PC-3 (cell line): ENCODE data around the gene CLMN. TPM values are rescaled to one million over a fixed set of nuclear protein-coding genes. Genes with fewer than 3 reads are reported as not detected.
A peak's percentile ranks its signal among the peaks of the same experiment; 100 is the strongest.

Experiments used
- ATAC-seq: fragments of 200-7000 bp; cut with Tn5 transposase; 2 replicates; pipeline ENCODE4 v1.9.1; 2020; ENCODE audit warnings: mild to moderate bottlenecking, moderate library complexity
- BruUV-seq: library from RNA; stranded (reverse); fragments of 400-500 nt; replicated peaks from 2 replicates; lab custom pipeline; 2021; lab: Mats Ljungman, UMichigan
- CTCF ChIA-PET: fragments of 300-600 bp; sonication (Branson Sonifier 250); formaldehyde crosslinking; loops from one replicate; lab custom pipeline; 2022; ENCODE audit warnings: antibody characterized with exemption; lab: Charles Lee
- POLR2A ChIA-PET: fragments of 300-600 bp; sonication (Branson Sonifier 250); formaldehyde crosslinking; loops from one replicate; lab custom pipeline; 2022; ENCODE audit warnings: antibody characterized with exemption; ENCODE audit not compliant: unreplicated experiment; lab: Charles Lee
- DNase-seq: peaks from one replicate; pipeline ENCODE4 v3.0.0-alpha.2; 2015
- H2AFZ ChIP-seq: fragments of 300-600 bp; sonication (generic); 2 replicates; pipeline ENCODE4 v1.6.0; 2016; ENCODE audit warnings: antibody characterized with exemption, low read length
- H3F3A ChIP-seq: fragments of 300-600 bp; sonication (generic); one replicate; pipeline ENCODE4 v1.6.0; 2017; ENCODE audit warnings: antibody characterized with exemption, low read length, control low read depth, mild to moderate bottlenecking; ENCODE audit not compliant: unreplicated experiment
- H3K27ac ChIP-seq: fragments of 300-600 bp; sonication (generic); 2 replicates; pipeline ENCODE4 v1.5.1; 2016; ENCODE audit warnings: mild to moderate bottlenecking, low read length
- H3K27me3 ChIP-seq: fragments of 300-600 bp; sonication (generic); 2 replicates; pipeline ENCODE4 v1.6.1; 2016; ENCODE audit warnings: low read length, mixed read lengths
- H3K36me3 ChIP-seq: fragments of 300-600 bp; sonication (generic); 2 replicates; pipeline ENCODE4 v1.6.1; 2016; ENCODE audit warnings: low read depth, mixed run types, low read length, mixed read lengths
- H3K4me1 ChIP-seq: fragments of 300-600 bp; sonication (generic); 2 replicates; pipeline ENCODE4 v1.5.1; 2016; ENCODE audit warnings: low read length; ENCODE audit not compliant: insufficient read depth
- H3K4me2 ChIP-seq: fragments of 300-600 bp; sonication (generic); 2 replicates; pipeline ENCODE4 v1.6.0; 2016; ENCODE audit warnings: low read length
- H3K4me3 ChIP-seq: fragments of 300-600 bp; sonication (generic); 2 replicates; pipeline ENCODE4 v1.5.1; 2016; ENCODE audit warnings: mild to moderate bottlenecking, low read length, mixed read lengths
- H3K79me2 ChIP-seq: fragments of 300-600 bp; sonication (generic); 2 replicates; pipeline ENCODE4 v1.6.1; 2017; ENCODE audit warnings: low read length, mixed read lengths
- H3K9ac ChIP-seq: fragments of 300-600 bp; sonication (generic); 2 replicates; pipeline ENCODE4 v1.6.0; 2016; ENCODE audit warnings: mild to moderate bottlenecking, low read length
- H3K9me2 ChIP-seq: fragments of 300-600 bp; sonication (generic); replicated peaks from 2 replicates; pipeline ENCODE4 v1.6.1; 2016; ENCODE audit warnings: mixed run types, low read length, mixed read lengths
- H3K9me3 ChIP-seq: fragments of 300-600 bp; sonication (generic); 2 replicates; pipeline ENCODE4 v1.6.1; 2016; ENCODE audit warnings: low read length, mixed read lengths
- H4K20me1 ChIP-seq: fragments of 300-600 bp; sonication (generic); 2 replicates; pipeline ENCODE4 v1.6.1; 2016; ENCODE audit warnings: low read length, mixed read lengths
- EZH2 ChIP-seq: fragments of 300-600 bp; sonication (generic); IDR thresholded peaks from one replicate; pipeline ENCODE4 v1.6.1; 2017; ENCODE audit warnings: antibody characterized with exemption, mild to moderate bottlenecking, low read length; ENCODE audit not compliant: unreplicated experiment
- EZH2phosphoT487 ChIP-seq: fragments of 300-600 bp; sonication (generic); IDR thresholded peaks from 2 replicates; pipeline ENCODE4 v1.6.1; 2018; ENCODE audit warnings: mild to moderate bottlenecking, antibody characterized with exemption, low read length, borderline replicate concordance
- intact Hi-C: fragments of 100-400 bp; cut with micrococcal nuclease; formaldehyde crosslinking; loops from 2 replicates; pipeline ENCODE4 v1.9.0; 2023
- total RNA-seq: library from RNA; depleted of rRNA; stranded (reverse); fragments of >200 nt; gene quantifications from 2 replicates; pipeline ENCODE4 v1.2.3, GENCODE V29; 2014
- TF ChIP-seq, protein P1 (sequence below): fragments of 300-600 bp; sonication (generic); conservative IDR thresholded peaks from 2 replicates; pipeline ENCODE4 v1.5.1; 2017; ENCODE audit warnings: antibody characterized with exemption, low read depth, mild to moderate bottlenecking, low read length

CLMN gene
- total RNA-seq, 1 experiment from 2014 or later: 3.5 TPM

DNA sequence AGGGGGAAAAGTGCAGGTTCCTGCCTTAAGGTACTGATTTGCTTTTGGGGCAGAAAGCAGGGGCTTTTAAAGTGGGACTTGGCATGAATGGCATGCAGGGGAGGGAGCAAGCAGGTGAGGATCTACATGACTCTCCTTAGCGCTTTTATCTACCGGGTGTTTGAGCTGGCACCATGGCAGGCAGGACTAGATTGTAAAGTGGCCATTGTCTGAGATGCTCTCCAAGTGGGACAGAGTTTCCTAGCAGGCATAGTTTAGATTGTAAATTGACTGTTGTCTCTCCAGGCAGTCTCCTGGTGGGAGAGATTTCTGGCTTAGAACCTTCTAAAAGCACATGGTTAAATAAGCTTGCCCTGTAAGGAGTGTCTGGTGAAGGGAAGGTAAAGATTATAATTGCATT lies 157.1 kb downstream of the CLMN start:
- BruUV-seq: no TSS peak
- Histone ChIP-seq H3F3A (no peaks in the 10 kb centered on the region), H3K4me1 (peaks cover 7% of the 10 kb centered on the region; the same call in 1 of the 2 replicates), H3K79me2 (no peaks in the 10 kb centered on the region), H3K9me3 (no peaks in the 10 kb centered on the region), H2AFZ (no peak overlapping the region), H4K20me1 (no peaks in the 10 kb centered on the region), H3K27me3 (no peaks in the 10 kb centered on the region), H3K4me2 (no peak overlapping the region), H3K9me2 (no peaks in the 10 kb centered on the region), H3K4me3 (no peak overlapping the region), H3K36me3 (no peaks in the 10 kb centered on the region), H3K9ac (no peak overlapping the region), H3K27ac (no peak overlapping the region)
- POLR2A ChIA-PET: no interaction called here
- CTCF ChIA-PET: no interaction called here
- TF ChIP-seq EZH2: no peak
- TF ChIP-seq EZH2phosphoT487: no peak
- TF ChIP-seq, protein P1, sequence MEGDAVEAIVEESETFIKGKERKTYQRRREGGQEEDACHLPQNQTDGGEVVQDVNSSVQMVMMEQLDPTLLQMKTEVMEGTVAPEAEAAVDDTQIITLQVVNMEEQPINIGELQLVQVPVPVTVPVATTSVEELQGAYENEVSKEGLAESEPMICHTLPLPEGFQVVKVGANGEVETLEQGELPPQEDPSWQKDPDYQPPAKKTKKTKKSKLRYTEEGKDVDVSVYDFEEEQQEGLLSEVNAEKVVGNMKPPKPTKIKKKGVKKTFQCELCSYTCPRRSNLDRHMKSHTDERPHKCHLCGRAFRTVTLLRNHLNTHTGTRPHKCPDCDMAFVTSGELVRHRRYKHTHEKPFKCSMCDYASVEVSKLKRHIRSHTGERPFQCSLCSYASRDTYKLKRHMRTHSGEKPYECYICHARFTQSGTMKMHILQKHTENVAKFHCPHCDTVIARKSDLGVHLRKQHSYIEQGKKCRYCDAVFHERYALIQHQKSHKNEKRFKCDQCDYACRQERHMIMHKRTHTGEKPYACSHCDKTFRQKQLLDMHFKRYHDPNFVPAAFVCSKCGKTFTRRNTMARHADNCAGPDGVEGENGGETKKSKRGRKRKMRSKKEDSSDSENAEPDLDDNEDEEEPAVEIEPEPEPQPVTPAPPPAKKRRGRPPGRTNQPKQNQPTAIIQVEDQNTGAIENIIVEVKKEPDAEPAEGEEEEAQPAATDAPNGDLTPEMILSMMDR: no peak
- intact Hi-C loops: no loop called here
- ATAC-seq (no peak), DNase-seq (no peak)

DNA sequence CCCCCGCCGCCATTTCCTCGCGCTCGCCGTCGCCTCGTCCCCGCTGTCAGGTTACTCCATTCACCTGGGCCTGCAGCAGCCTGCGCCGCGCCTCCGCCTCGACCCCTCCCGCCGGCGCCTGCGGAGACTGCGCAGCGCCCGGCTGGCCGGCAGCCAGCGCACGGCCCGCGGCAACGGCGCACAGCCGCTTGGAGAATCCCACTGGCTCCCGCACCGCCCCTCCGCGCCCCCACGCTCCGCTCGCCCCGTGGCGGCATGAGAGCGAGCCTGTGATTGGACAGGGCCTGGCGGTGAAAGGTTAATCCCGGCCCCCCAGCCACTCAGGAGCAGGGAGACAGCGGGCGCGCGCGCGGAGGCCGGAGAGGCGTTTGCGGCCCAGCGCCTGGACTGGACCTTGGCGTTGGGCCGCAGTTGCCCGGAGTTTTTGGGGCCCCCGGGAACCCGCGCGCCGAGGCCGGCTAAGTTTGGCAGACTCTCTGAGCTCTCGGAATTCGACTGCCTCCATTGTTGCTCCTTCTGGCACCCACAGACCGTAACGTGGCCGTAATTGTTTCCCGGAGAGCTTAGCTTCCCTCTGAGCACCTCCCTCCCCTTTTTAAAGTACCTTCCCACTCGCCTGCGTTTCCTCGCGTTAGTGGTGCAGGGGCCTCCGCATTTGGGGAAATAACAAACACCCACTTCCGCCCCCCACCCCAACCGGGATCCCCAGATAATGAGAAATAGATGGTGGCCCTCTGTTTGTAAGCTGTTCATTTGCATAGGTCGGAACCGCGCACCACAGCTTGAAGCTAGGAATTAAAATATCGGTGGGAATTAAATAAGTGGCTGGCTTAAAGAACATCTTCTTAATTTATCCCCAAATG lies 162.2 kb downstream of the CLMN start, which contains the start of gene DICER1:
DICER1 (minus strand) TSS at position 203 of the 863 bp plus-strand sequence. CDS start 24,071 bp downstream, outside the sequence.
- H3K79me2 ChIP-seq: peaks cover 43% of the 10 kb centered on the region
- TF ChIP-seq EZH2phosphoT487: no peak
- TF ChIP-seq, protein P1: no peak
- POLR2A ChIA-PET: no interaction called here

DNA sequence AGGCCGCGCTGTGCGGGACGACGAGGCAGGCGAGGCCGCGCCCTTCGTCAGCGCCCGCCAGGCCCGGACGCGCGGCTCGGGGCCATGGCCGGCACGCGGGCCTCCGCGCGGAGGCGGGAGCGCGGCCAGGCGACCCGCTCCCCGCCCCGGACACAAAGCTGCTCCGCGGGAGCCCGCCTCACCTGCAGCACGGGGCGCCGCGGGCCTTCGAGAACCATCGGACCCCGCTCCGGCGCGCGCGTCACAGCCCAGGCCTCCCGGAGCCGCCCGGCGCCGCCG lies 162.7 kb downstream of the CLMN start:
- H3K9me3 ChIP-seq: no peaks in the 10 kb centered on the region
- H4K20me1 ChIP-seq: peaks cover 37% of the 10 kb centered on the region
- intact Hi-C loops: loop anchor here (2.0 to 5.0 kb wide), 3 partner anchors 44 to 375 kb away; no protein-coding TSS in a partner anchor
- ChIA-PET CTCF (no interaction called here), POLR2A (no interaction called here)
- H3K79me2 ChIP-seq: peaks cover 49% of the 10 kb centered on the region
- no peak for DNase-seq
- H2AFZ ChIP-seq: no peak overlapping the region; the same call in 1 of the 2 replicates
- H3K9me2 ChIP-seq: no peaks in the 10 kb centered on the region
- ATAC-seq: peak; percentile 31
- H3K36me3 ChIP-seq: no peaks in the 10 kb centered on the region
- no peak for TF ChIP-seq EZH2
- BruUV-seq: no TSS peak
- H3K27ac ChIP-seq: peak overlapping the region; percentile 27; the same call in 1 of the 2 replicates
- H3K9ac ChIP-seq: peak overlapping the region; percentile 90
- H3K27me3 ChIP-seq: no peaks in the 10 kb centered on the region
- H3K4me2 ChIP-seq: peak overlapping the region; percentile 85
- peaks cover 33% of the 10 kb centered on the region for H3K4me1 ChIP-seq
- no peaks in the 10 kb centered on the region for H3F3A ChIP-seq
- H3K4me3 ChIP-seq: peak overlapping the region; percentile 88

More for the DNA sequence above, 162.2 kb downstream of the CLMN start, which contains the start of gene DICER1:
- peak; percentile 77 for ATAC-seq
- peak within 1 kb of the TSS; percentile 59 for H3K27ac ChIP-seq
- no peaks in the 10 kb centered on the region for H3K36me3 ChIP-seq
- no peaks in the 10 kb centered on the region for H3K9me3 ChIP-seq
- intact Hi-C loops: loop anchor here (2.0 to 5.0 kb wide), 3 partner anchors 45 to 375 kb away; no protein-coding TSS in a partner anchor
- H3K9me2 ChIP-seq: no peaks in the 10 kb centered on the region
- H2AFZ ChIP-seq: peak within 1 kb of the TSS; percentile 72
- BruUV-seq: TSS peak; percentile 74
- no peaks in the 10 kb centered on the region for H3F3A ChIP-seq
- CTCF ChIA-PET: interaction anchor here (0.7 kb wide), 1 partner anchor 394 kb away, joined by 3 read pairs; no protein-coding TSS in a partner anchor
- H4K20me1 ChIP-seq: peaks cover 35% of the 10 kb centered on the region
- peak within 1 kb of the TSS; percentile 85 for H3K4me2 ChIP-seq
- H3K9ac ChIP-seq: peak within 1 kb of the TSS; percentile 90
- peak within 1 kb of the TSS; percentile 88 for H3K4me3 ChIP-seq
- peaks cover 33% of the 10 kb centered on the region for H3K4me1 ChIP-seq
- H3K27me3 ChIP-seq: no peaks in the 10 kb centered on the region
- peak; percentile 96 for DNase-seq
